ENCODE results near the gene FRMD5.

DNA sequence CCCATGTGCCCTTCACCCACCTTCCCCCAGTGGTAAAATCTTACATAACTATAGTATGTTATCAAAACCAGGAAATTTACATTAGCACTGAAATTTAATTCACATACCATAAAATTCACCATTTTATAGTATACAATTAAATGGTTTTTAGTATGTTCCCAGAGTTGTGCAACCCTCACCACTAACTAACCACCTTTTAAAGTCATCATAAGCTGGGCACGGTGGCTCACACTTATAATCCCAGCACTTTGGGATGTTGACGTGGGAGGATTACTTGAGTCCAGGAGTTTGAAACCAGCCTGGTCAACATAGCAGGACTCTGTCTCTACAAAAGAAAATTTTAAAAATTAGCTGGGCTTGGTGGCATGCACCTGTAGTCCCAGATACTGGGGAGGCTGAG, 13.7 kb downstream of the FRMD5 start:
- TF ChIP-seq CTCF (IDR thresholded peaks at IDR 0.05) (no peak), ZFX (IDR thresholded peaks at IDR 0.05; ENCODE audit: borderline replicate concordance) (no peak)
